H7 (cell line): Measurements from ENCODE around the gene SLC12A6. TPM values are rescaled to one million over a fixed set of nuclear protein-coding genes. Genes with fewer than 3 reads are reported as not detected.
A peak's percentile ranks its signal among the peaks of the same experiment; 100 is the strongest.
"Not testable (repeated sequence)": the region's sequence is repeated elsewhere in the genome, so short reads cannot be mapped to it uniquely, and the experiment has no call there.

Experiments
- DNase-seq: peaks from one replicate; pipeline ENCODE4 v3.0.0; 2012
- H3K27me3 ChIP-seq: 2 replicates; pipeline ENCODE4 v1.6.0; 2011; ENCODE audit warnings: mild to moderate bottlenecking, low read length; ENCODE audit not compliant: control insufficient read depth, insufficient read depth
- H3K36me3 ChIP-seq: replicated peaks from 2 replicates; pipeline ENCODE4 v1.5.1; 2011; ENCODE audit warnings: low read length; ENCODE audit not compliant: control insufficient read depth, insufficient read depth
- H3K4me3 ChIP-seq: 2 replicates; pipeline ENCODE4 v1.5.1; 2011; ENCODE audit warnings: low read depth, mild to moderate bottlenecking, control low read depth, low read length, moderate library complexity; ENCODE audit not compliant: insufficient read depth
- total RNA-seq: library from RNA; depleted of rRNA; stranded (reverse); fragments of >200 nt; shearing (Covaris generic); gene quantifications from 2 replicates; pipeline ENCODE4 v1.2.3, GENCODE V29; 2014

Gene SLC12A6
- total RNA-seq, 1 experiment from 2014 or later, result 4.9 TPM

- H3K36me3 ChIP-seq, result peaks cover 7% of the 10 kb centered on the region
- peak; percentile 72 for DNase-seq
- H3K27me3 ChIP-seq, result no peaks in the 10 kb centered on the region
- H3K4me3 ChIP-seq, result peak within 1 kb of the TSS; percentile 67
Measured at GRCh38 chr15:34342737-34343575, 5.4 kb upstream of the SLC12A6 start, which contains the start of the genes NOP10 and NUTM1. TSS of gene NOP10 (minus strand) at chr15:34343136. CDS start at chr15:34343073, 63 bp downstream. TSS of gene NUTM1 (plus strand) at chr15:34343315. CDS start at chr15:34343697, 382 bp downstream.

- not testable (repeated sequence) for H3K27me3 ChIP-seq, DNase-seq, H3K36me3 ChIP-seq
- H3K4me3 ChIP-seq, result peak overlapping the region; percentile 67
Measured at GRCh38 chr15:34342213-34342736, 4.7 kb upstream of the SLC12A6 start.

GRCh38 chr15:34341381-34342212, 4.0 kb upstream of the SLC12A6 start:
- H3K36me3 ChIP-seq, result peaks cover 7% of the 10 kb centered on the region
- peak overlapping the region; percentile 67; the same call in 1 of the 2 replicates for H3K4me3 ChIP-seq
- no peak for DNase-seq
- H3K27me3 ChIP-seq, result no peaks in the 10 kb centered on the region

- DNase-seq, result no peak
- H3K36me3 ChIP-seq, result peaks cover 7% of the 10 kb centered on the region
- no peaks in the 10 kb centered on the region; the same call in 1 of the 2 replicates for H3K27me3 ChIP-seq
- no peak overlapping the region for H3K4me3 ChIP-seq
Measured at GRCh38 chr15:34339946-34340345, 2.4 kb upstream of the SLC12A6 start.

- no peak for DNase-seq
- Histone ChIP-seq H3K27me3 (no peaks in the 10 kb centered on the region; the same call in 1 of the 2 replicates), H3K4me3 (peak overlapping the region; percentile 76), H3K36me3 (peaks cover 7% of the 10 kb centered on the region)
Measured at GRCh38 chr15:34338347-34338746, 766 bp upstream of the SLC12A6 start.

GRCh38 chr15:34336991-34337556, 507 bp downstream of the SLC12A6 start:
- H3K36me3 ChIP-seq, result peaks cover 7% of the 10 kb centered on the region
- no peaks in the 10 kb centered on the region; the same call in 1 of the 2 replicates for H3K27me3 ChIP-seq
- no peak for DNase-seq
- H3K4me3 ChIP-seq, result peak overlapping the region; percentile 76

GRCh38 chr15:34336231-34336990, 1.2 kb downstream of the SLC12A6 start:
- peaks cover 3% of the 10 kb centered on the region for H3K36me3 ChIP-seq
- H3K27me3 ChIP-seq, result no peaks in the 10 kb centered on the region; the same call in 1 of the 2 replicates
- peak overlapping the region; percentile 76; the same call in 1 of the 2 replicates for H3K4me3 ChIP-seq
- no peak for DNase-seq

- no peak overlapping the region for H3K4me3 ChIP-seq
- H3K27me3 ChIP-seq, result no peaks in the 10 kb centered on the region; the same call in 1 of the 2 replicates
- no peak for DNase-seq
- no peaks in the 10 kb centered on the region for H3K36me3 ChIP-seq
Measured at GRCh38 chr15:34335176-34336032, 2.2 kb downstream of the SLC12A6 start.

GRCh38 chr15:34334672-34335071, 2.9 kb downstream of the SLC12A6 start:
- H3K36me3 ChIP-seq, result no peaks in the 10 kb centered on the region
- DNase-seq, result no peak
- no peak overlapping the region for H3K4me3 ChIP-seq
- H3K27me3 ChIP-seq, result no peaks in the 10 kb centered on the region; the same call in 1 of the 2 replicates

GRCh38 chr15:34332553-34333120, 4.9 kb downstream of the SLC12A6 start:
- no peaks in the 10 kb centered on the region; the same call in 1 of the 2 replicates for H3K27me3 ChIP-seq
- no peak for DNase-seq
- H3K36me3 ChIP-seq, result no peaks in the 10 kb centered on the region
- H3K4me3 ChIP-seq, result no peak overlapping the region

- no peak for DNase-seq
- Histone ChIP-seq H3K36me3 (no peaks in the 10 kb centered on the region), H3K27me3 (no peaks in the 10 kb centered on the region; the same call in 1 of the 2 replicates), H3K4me3 (no peak overlapping the region)
Measured at GRCh38 chr15:34331809-34332208, 5.8 kb downstream of the SLC12A6 start.

- H3K36me3 ChIP-seq, result no peaks in the 10 kb centered on the region
- no peaks in the 10 kb centered on the region for H3K27me3 ChIP-seq
- no peak overlapping the region for H3K4me3 ChIP-seq
- no peak for DNase-seq
Measured at GRCh38 chr15:34330279-34330678, 7.3 kb downstream of the SLC12A6 start.
